OCI-LY1 (cell line): ENCODE data around the gene BRICD5.

Experiments used
- CTCF ChIP-seq: fragments of 200-600 bp; sonication (generic), shearing (Covaris generic); IDR thresholded peaks from 2 replicates; pipeline ENCODE4 v1.5.1; 2017; ENCODE audit warnings: mild to moderate bottlenecking, antibody characterized with exemption, low read length, moderate library complexity, mixed read lengths
- EZH2 ChIP-seq: fragments of 200-600 bp; sonication (generic), shearing (Covaris generic); IDR thresholded peaks from 2 replicates; pipeline ENCODE4 v1.8.0; 2017; ENCODE audit warnings: borderline replicate concordance, mixed run types, mild to moderate bottlenecking, antibody characterized with exemption, low read length, moderate library complexity, mixed read lengths

DNA sequence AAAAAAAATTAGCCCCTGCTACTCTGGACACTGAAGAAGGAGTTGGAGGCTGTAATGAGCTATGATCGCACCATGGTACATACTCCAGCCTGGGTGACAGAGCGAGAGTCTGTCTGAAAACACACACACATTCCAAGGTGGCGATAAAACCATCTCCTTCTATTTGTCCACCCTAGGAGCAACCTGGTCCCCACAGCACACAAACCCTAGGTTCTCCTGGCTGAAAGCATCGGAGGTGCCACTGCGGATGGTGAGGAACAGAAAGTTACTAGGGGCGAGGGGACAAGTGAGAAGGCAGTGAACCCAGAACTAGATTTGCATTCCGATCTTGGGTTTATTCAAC lies 42.1 kb upstream of the BRICD5 start:
- TF ChIP-seq CTCF: no peak
- TF ChIP-seq EZH2: no peak
